ENCODE data around the gene CNN2. TPM values are rescaled to one million over a fixed set of nuclear protein-coding genes. Genes with fewer than 3 reads are reported as not detected.

Gene CNN2
- total and polyA plus RNA-seq, 2 of the 4 experiments (the other 2 are of a cell fraction) = 272 to 395 TPM

DNA sequence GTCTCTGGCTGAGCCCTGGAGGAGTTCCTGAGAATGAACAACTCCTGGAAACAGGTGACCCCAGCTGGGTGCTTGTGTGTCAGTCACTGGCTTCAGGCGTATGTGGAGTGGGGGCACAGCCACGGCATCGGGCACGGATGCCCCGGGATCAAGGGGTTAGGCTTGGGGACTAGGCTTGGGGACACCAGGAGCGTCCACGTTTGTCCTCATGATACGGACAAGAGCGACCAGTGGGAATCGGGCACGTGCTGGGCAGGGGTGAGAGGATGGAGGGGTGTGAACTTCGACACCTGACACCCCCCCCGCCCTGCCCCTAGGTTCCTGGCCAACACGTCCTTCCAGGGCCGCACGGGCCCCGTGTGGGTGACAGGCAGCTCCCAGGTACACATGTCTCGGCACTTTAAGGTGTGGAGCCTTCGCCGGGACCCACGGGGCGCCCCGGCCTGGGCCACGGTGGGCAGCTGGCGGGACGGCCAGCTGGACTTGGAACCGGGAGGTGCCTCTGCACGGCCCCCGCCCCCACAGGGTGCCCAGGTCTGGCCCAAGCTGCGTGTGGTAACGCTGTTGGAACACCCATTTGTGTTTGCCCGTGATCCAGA lies 22.1 kb upstream of the CNN2 start:
- DNase-seq (no peak), ATAC-seq (ENCODE audit: low read depth) (no peak)
- dilution Hi-C loops (cut with HindIII; ENCODE audit: low sequenced_read_pairs, unreplicated experiment) = no loop called here
- in situ Hi-C loops (cut with MboI; ENCODE audit: low sequenced_read_pairs) = no loop called here
- Histone ChIP-seq H3K9me1 (ENCODE audit: insufficient read depth, low read length) (no peaks in the 10 kb centered on the region), H3K56ac (ENCODE audit: extremely low read depth, insufficient read depth, low read length) (no peak overlapping the region), H3K23ac (ENCODE audit: low read depth, low read length) (no peak overlapping the region; the same call in 1 of the 2 replicates), H4K91ac (ENCODE audit: insufficient read depth, low read depth, low read length) (no peak overlapping the region), H2BK20ac (ENCODE audit: low read depth, low read length) (no peak overlapping the region), H3K4me2 (ENCODE audit: low read depth, low read length) (no peak overlapping the region), H3K79me1 (ENCODE audit: low read depth in 1 of 2, low read length in 2 of 2) (peaks cover 0 to 8% of the 10 kb centered on the region in 2 experiments; a peak in 2 of 4 replicates), H3K14ac (replicated peaks; ENCODE audit: low read depth, low read length) (no peak overlapping the region), H3K36me3 (ENCODE audit: control insufficient read depth, insufficient read depth, low read length) (no peaks in the 10 kb centered on the region), H3K4ac (ENCODE audit: low read depth, low read length) (no peak overlapping the region), H2AK9ac (replicated peaks; ENCODE audit: low read depth, low read length, poor library complexity) (no peak overlapping the region), H2AFZ (replicated peaks; ENCODE audit: low read length, poor library complexity) (no peak overlapping the region), H3K27ac (ENCODE audit: insufficient read depth, low read length) (no peak overlapping the region), H2BK5ac (ENCODE audit: low read depth, low read length, poor library complexity, severe bottlenecking) (no peak overlapping the region), H3K4me3 (ENCODE audit: insufficient read depth, low read depth, low read length) (no peak overlapping the region), H3K9me3 (ENCODE audit: control insufficient read depth, insufficient read depth, low read length) (no peaks in the 10 kb centered on the region), H2BK120ac (ENCODE audit: low read depth, low read length) (no peak overlapping the region), H3K18ac (ENCODE audit: low read depth, low read length) (no peak overlapping the region), H3K9ac (ENCODE audit: low read depth, low read length) (no peak overlapping the region), H2AK5ac (ENCODE audit: low read depth, low read length) (no peak overlapping the region), H3K27me3 (ENCODE audit: control insufficient read depth, insufficient read depth, low read length) (peaks cover 14% of the 10 kb centered on the region), H4K8ac (ENCODE audit: low read depth in 2 of 2, low read length in 2 of 2) (no peak overlapping the region), H4K5ac (ENCODE audit: low read depth, low read length) (no peak overlapping the region), H2BK15ac (ENCODE audit: low read depth, low read length) (no peak overlapping the region), H3K4me1 (ENCODE audit: control insufficient read depth, insufficient read depth, low read length) (peaks cover 9% of the 10 kb centered on the region), H4K20me1 (ENCODE audit: insufficient read depth, low read length) (peaks cover 19% of the 10 kb centered on the region)
- CTCF ChIA-PET = no interaction called here
- intact Hi-C loops (cut with micrococcal nuclease) = no loop called here
- POLR2A ChIA-PET (ENCODE audit: unreplicated experiment) = no interaction called here
- TF ChIP-seq RAD21 (IDR thresholded peaks at IDR 0.05; ENCODE audit: low read length) (no peak), NFE2L2 (IDR thresholded peaks at IDR 0.05; ENCODE audit: low read depth, low read length) (no peak), MAFK (IDR thresholded peaks at IDR 0.05; ENCODE audit: low read depth, low read length) (no peak), SMC3 (IDR thresholded peaks at IDR 0.05; ENCODE audit: low read depth, low read length) (no peak), CTCF (conservative IDR thresholded peaks at IDR 0.05; ENCODE audit: low read depth, low read length) (no peak), CEBPB (IDR thresholded peaks at IDR 0.05; ENCODE audit: low read depth, low read length) (no peak), BHLHE40 (IDR thresholded peaks at IDR 0.05; ENCODE audit: low read depth, low read length) (no peak), MAZ (IDR thresholded peaks at IDR 0.05; ENCODE audit: borderline replicate concordance, low read depth, low read length) (no peak), RCOR1 (IDR thresholded peaks at IDR 0.05; ENCODE audit: insufficient replicate concordance, low read length) (no peak), FOS (IDR thresholded peaks at IDR 0.05; ENCODE audit: low read depth, low read length) (no peak), MXI1 (IDR thresholded peaks at IDR 0.05; ENCODE audit: borderline replicate concordance, low read depth, low read length) (no peak), RFX5 (IDR thresholded peaks at IDR 0.05; ENCODE audit: low read depth, low read length) (no peak), CHD1 (IDR thresholded peaks at IDR 0.05; ENCODE audit: low read depth, low read length) (no peak), POLR2A (IDR thresholded peaks at IDR 0.05; ENCODE audit: low read depth, low read length) (no peak)
- TF ChIP-seq, protein P1, sequence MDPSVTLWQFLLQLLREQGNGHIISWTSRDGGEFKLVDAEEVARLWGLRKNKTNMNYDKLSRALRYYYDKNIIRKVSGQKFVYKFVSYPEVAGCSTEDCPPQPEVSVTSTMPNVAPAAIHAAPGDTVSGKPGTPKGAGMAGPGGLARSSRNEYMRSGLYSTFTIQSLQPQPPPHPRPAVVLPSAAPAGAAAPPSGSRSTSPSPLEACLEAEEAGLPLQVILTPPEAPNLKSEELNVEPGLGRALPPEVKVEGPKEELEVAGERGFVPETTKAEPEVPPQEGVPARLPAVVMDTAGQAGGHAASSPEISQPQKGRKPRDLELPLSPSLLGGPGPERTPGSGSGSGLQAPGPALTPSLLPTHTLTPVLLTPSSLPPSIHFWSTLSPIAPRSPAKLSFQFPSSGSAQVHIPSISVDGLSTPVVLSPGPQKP (IDR thresholded peaks at IDR 0.05; ENCODE audit: borderline replicate concordance, low read depth, low read length) = no peak
- TF ChIP-seq, protein P2, sequence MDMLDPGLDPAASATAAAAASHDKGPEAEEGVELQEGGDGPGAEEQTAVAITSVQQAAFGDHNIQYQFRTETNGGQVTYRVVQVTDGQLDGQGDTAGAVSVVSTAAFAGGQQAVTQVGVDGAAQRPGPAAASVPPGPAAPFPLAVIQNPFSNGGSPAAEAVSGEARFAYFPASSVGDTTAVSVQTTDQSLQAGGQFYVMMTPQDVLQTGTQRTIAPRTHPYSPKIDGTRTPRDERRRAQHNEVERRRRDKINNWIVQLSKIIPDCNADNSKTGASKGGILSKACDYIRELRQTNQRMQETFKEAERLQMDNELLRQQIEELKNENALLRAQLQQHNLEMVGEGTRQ (IDR thresholded peaks at IDR 0.05; ENCODE audit: low read depth, low read length) = no peak
- no TSS peak for BruUV-seq (replicated peaks)
- WGBS, 2 experiments (ENCODE audit: extremely low coverage in 2 of 2, insufficient read length in 1 of 2) = 81% methylated on average over 18 of the region's 32 CpGs; no CpG with 5 or more reads in 1 of the 2 experiments
